Cardiac muscle cell (in vitro differentiated cells and primary cell): ENCODE data around the gene IMMP2L. TPM values are rescaled to one million over a fixed set of nuclear protein-coding genes. Genes with fewer than 3 reads are reported as not detected.

ENCODE experiments used
- DNase-seq, 2 donors: peaks; one replicate each; pipeline versions ENCODE4 v3.0.0 to v3.0.0-alpha.2; 2010 to 2017; ENCODE audit warnings: low read depth in 1 of 2, low spot score in 1 of 2
- H3K27ac ChIP-seq: fragments of 200-600 bp; sonication (generic); 2 replicates; pipeline ENCODE4 v1.5.1; 2016
- H3K27me3 ChIP-seq: fragments of 200-600 bp; sonication (generic); 2 replicates; pipeline ENCODE4 v1.6.0; 2016; ENCODE audit warnings: control low read depth
- H3K36me3 ChIP-seq: fragments of 200-600 bp; sonication (generic); 2 replicates; pipeline ENCODE4 v1.5.1; 2016; ENCODE audit warnings: control low read depth
- H3K4me1 ChIP-seq: fragments of 200-600 bp; sonication (generic); 2 replicates; pipeline ENCODE4 v1.8.1; 2017; ENCODE audit warnings: low read depth, mild to moderate bottlenecking, mixed run types
- H3K4me3 ChIP-seq: fragments of 200-600 bp; sonication (generic); 2 replicates; pipeline ENCODE4 v1.5.1; 2016; ENCODE audit warnings: mild to moderate bottlenecking
- H3K9me3 ChIP-seq: fragments of 200-600 bp; sonication (generic); 2 replicates; pipeline ENCODE4 v1.5.1; 2017; ENCODE audit warnings: low read depth, mild to moderate bottlenecking, control low read depth
- polyA plus RNA-seq: library from polyadenylated mRNA; unstranded; fragments of >200 nt; fragmentation: Nextera tagmentation; extraction: Ambion mirVana; gene quantifications from 2 replicates; pipeline ENCODE4 v1.2.1, GENCODE V29; 2016
- total RNA-seq: library from RNA; depleted of rRNA; stranded (reverse); fragments of >200 nt; gene quantifications from 2 replicates; pipeline ENCODE4 v1.2.3, GENCODE V29; 2016
- TF ChIP-seq, protein P1 (sequence below): IDR thresholded peaks from 2 replicates; pipeline ENCODE4 v1.5.1; 2012; ENCODE audit warnings: low read depth, mild to moderate bottlenecking, low read length

IMMP2L gene
- total and polyA plus RNA-seq, 2 experiments from 2014 or later: 6.0 to 11.9 TPM

- Histone ChIP-seq H3K4me3 (no peak overlapping the region), H3K9me3 (no peaks in the 10 kb centered on the region), H3K36me3 (no peaks in the 10 kb centered on the region), H3K4me1 (no peaks in the 10 kb centered on the region), H3K27ac (no peak overlapping the region), H3K27me3 (no peaks in the 10 kb centered on the region)
- TF ChIP-seq, protein P1, sequence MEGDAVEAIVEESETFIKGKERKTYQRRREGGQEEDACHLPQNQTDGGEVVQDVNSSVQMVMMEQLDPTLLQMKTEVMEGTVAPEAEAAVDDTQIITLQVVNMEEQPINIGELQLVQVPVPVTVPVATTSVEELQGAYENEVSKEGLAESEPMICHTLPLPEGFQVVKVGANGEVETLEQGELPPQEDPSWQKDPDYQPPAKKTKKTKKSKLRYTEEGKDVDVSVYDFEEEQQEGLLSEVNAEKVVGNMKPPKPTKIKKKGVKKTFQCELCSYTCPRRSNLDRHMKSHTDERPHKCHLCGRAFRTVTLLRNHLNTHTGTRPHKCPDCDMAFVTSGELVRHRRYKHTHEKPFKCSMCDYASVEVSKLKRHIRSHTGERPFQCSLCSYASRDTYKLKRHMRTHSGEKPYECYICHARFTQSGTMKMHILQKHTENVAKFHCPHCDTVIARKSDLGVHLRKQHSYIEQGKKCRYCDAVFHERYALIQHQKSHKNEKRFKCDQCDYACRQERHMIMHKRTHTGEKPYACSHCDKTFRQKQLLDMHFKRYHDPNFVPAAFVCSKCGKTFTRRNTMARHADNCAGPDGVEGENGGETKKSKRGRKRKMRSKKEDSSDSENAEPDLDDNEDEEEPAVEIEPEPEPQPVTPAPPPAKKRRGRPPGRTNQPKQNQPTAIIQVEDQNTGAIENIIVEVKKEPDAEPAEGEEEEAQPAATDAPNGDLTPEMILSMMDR: no peak
- no peak for DNase-seq
Measured at GRCh38 chr7:110854166-110854565, 708.1 kb downstream of the IMMP2L start.

DNA sequence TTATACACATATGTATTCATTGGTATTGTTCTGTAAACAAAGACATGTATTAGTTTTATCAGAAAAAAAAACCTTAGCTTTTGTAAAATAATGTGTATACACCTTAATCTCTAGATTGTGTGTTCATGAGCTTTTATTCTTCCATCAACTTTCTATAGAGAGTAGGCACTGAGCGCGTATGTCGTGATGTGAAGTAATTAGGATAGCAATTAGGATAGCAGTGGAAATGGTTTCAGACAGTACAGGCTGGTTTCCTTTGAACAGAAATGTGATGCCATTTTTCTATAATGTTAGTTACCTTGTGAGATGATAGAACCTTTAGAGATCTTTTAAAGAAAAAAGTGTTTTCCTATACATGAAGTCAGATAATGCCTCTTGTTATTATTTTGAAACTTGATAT lies 709.0 kb downstream of the IMMP2L start:
- no peaks in the 10 kb centered on the region for H3K9me3 ChIP-seq
- TF ChIP-seq, protein P1: no peak
- H3K27me3 ChIP-seq: no peaks in the 10 kb centered on the region
- no peak overlapping the region for H3K27ac ChIP-seq
- no peaks in the 10 kb centered on the region for H3K36me3 ChIP-seq
- no peak overlapping the region for H3K4me3 ChIP-seq
- no peak for DNase-seq
- no peaks in the 10 kb centered on the region for H3K4me1 ChIP-seq

- no peaks in the 10 kb centered on the region for H3K9me3 ChIP-seq
- TF ChIP-seq, protein P1: no peak
- H3K27me3 ChIP-seq: no peaks in the 10 kb centered on the region
- H3K36me3 ChIP-seq: no peaks in the 10 kb centered on the region
- H3K4me3 ChIP-seq: no peak overlapping the region
- DNase-seq: no peak
- H3K27ac ChIP-seq: no peak overlapping the region
- H3K4me1 ChIP-seq: no peaks in the 10 kb centered on the region
Measured at GRCh38 chr7:110852156-110852940, 709.9 kb downstream of the IMMP2L start.

DNA sequence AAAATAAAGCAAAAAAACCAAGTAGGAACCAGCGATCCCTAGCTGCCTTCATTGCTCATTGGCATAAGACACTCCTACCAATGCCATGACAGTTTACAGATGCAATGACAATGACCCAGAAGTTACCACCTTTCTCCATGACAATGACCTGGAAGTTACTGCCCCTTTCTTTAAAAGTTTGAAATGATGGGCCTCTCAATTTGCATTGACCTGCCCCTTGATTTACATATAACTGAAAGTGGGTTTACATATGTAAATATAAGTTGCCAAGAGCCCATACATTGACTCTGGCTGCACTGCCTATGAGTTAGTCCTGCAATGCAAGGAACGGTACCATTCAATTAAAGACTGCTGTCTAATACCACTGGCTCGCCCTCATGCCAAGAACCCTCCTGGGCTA lies 712.1 kb downstream of the IMMP2L start:
- no peaks in the 10 kb centered on the region for H3K4me1 ChIP-seq
- H3K27me3 ChIP-seq: no peaks in the 10 kb centered on the region
- H3K36me3 ChIP-seq: no peaks in the 10 kb centered on the region
- H3K4me3 ChIP-seq: no peak overlapping the region
- TF ChIP-seq, protein P1: no peak
- no peaks in the 10 kb centered on the region for H3K9me3 ChIP-seq
- H3K27ac ChIP-seq: no peak overlapping the region
- no peak for DNase-seq

DNA sequence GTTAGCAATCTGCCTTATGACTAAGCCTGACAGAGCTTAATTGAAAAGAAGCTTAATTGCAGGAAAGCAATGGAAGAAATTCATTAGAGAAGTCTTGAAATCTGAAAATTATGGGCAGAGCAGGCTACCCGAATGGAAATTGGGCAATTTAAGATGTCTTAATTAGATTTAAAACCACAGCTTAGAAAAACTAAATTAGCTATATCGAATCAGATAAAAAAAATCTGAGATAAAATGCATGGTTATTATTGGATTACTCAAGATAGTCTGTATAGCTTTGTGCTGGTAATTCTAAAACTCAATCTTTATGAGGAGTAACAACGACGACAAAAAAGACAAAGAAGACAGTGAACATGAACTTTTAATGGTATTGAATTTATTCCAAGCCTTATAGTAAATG lies 719.5 kb downstream of the IMMP2L start:
- TF ChIP-seq, protein P1: no peak
- no peak for DNase-seq
- no peaks in the 10 kb centered on the region for H3K27me3 ChIP-seq
- no peak overlapping the region for H3K27ac ChIP-seq
- no peaks in the 10 kb centered on the region for H3K9me3 ChIP-seq
- H3K4me1 ChIP-seq: no peaks in the 10 kb centered on the region
- no peak overlapping the region for H3K4me3 ChIP-seq
- no peaks in the 10 kb centered on the region for H3K36me3 ChIP-seq
